ENCODE data around the gene OTOP3.
A peak's percentile ranks its signal among the peaks of the same experiment; 100 is the strongest.

Gene OTOP3

DNA sequence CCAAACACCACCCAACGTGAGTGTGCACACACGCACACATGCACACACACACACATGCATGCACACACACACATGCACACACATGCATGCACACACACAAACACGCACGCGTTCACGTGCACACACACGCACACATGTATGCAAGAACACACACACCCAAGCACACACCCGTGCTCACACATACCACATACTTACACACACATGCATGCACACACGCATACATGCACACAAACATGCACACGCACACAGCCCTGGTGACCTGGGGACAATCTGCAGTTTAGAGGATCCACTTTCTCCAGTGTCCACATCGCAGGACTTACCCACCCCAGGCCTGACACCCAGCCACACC lies 18.9 kb upstream of the OTOP3 start:
- DNase-seq (ENCODE audit: extremely low read depth in 1 of 2, low read depth in 1 of 2) = no peak

DNA sequence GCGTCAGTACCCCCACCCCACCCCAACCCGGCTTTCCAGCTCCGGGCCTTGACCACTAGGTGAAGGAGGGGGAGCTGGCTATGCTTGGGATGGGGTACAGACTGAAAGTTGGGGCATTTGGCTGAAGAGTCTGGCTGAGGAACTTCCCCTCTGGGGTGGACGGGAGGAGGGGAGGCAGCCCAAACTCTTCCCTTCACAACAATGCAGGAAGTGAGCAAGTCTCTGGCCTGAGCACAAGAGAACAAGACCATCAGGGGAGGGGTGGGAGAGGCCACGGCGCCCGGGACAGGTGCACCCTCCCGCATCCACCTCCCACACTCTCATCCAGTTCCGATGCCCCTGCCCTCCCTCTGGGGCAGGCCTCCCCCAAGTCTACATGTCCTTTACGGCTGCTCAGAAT lies 18.3 kb upstream of the OTOP3 start:
- no peak for DNase-seq (ENCODE audit: extremely low read depth in 1 of 2, low read depth in 1 of 2)

DNA sequence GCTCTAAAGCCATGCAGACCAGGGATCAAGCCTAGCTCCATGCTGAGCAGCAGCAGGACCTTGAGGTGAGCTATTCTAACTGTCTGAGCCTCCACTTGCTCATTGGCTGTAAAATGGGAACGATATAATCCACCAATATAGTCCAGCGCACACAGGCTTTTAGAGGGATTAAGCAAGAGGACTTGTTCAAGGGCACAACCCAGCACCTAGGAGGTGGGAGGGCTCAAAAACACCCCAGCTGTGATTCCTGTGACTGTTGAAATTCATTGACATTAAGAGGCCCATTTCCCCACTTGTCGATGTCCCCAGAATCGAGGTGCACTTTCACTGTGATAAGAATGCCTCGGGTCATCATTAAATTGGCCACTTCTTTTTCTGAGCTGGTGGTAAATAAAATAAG lies 16.8 kb upstream of the OTOP3 start:
- DNase-seq (ENCODE audit: extremely low read depth in 1 of 2, low read depth in 1 of 2) = no peak

DNA sequence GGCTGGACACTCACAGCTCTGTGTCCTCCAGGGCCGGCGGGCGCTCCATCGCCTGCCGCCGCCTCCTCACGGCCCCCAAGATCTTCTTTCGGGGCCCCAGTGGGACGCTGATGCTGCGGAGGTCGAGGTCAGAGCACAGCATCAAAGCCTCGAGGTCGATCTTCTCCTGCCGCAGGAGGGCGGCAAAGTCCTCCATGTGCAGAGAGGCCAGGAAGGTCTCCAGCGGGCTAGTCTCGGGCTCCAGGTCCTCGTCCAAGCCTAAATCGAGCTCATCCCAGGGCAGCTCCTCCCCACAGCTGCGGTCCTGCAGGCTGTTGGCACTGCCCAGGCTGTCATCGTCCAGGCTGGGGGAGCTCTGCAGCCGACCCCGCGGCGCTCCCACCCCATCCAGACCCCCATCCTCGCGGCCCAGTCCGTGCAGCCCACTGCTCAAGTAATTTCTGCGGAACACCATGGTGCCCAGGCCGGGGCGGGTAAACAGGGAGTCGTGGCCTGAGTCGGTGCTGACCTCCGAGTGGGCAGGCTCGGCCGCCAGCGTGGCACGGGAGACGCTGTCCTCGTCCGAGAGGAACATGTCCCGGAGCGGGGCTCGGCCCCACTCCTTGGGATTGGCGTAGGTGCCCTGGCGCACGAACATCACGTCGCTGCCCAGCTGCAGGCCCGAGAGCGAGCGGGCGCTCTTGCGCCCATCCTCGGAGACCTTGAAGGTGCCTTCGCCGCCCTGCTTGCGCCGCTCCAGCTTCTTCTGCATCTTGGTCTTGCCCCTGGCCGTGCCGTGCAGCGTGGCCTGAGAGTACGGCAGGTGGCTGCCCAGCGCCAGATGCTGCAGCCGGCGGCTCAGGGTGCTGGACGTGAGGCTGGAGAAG lies 16.0 kb upstream of the OTOP3 start:
- DNase-seq (ENCODE audit: extremely low read depth in 1 of 2, low read depth in 1 of 2) = no peak

DNA sequence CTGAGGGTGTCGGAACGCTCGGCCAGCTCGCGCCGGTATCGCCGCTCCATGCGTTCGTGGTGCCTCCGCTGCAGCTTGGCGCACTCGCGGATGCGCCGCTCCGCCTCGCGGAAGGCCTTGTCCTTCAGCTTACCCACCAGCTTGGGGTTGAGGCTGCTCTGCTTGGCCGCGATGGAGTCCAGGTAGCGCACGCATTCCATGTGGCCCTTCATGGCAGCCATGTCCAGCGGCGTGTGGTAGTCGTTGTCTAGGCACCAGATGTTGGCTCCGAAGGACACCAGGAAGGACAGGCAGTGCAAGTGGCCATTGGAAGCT lies 15.4 kb upstream of the OTOP3 start:
- DNase-seq (ENCODE audit: extremely low read depth in 1 of 2, low read depth in 1 of 2) = no peak

DNA sequence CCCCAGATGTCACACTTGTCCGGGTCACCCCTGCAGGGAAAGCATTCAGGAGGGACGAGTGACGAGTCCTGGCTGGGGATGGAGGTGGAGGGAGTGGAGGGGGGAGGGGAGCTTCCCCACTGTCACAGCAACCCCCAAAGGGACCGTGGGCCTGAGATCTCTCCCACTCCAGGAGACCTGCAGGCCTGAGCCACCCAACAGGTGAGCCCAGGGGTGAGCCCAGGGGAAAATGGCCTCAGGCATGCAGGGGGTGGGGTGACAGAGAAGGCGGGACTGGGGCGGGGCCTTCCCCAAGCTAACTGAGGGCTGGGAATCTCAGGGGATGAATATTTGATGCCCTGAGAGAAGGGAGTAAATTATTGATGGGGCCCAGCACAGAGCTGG lies 15.1 kb upstream of the OTOP3 start:
- DNase-seq (ENCODE audit: extremely low read depth in 1 of 2, low read depth in 1 of 2) = no peak

DNA sequence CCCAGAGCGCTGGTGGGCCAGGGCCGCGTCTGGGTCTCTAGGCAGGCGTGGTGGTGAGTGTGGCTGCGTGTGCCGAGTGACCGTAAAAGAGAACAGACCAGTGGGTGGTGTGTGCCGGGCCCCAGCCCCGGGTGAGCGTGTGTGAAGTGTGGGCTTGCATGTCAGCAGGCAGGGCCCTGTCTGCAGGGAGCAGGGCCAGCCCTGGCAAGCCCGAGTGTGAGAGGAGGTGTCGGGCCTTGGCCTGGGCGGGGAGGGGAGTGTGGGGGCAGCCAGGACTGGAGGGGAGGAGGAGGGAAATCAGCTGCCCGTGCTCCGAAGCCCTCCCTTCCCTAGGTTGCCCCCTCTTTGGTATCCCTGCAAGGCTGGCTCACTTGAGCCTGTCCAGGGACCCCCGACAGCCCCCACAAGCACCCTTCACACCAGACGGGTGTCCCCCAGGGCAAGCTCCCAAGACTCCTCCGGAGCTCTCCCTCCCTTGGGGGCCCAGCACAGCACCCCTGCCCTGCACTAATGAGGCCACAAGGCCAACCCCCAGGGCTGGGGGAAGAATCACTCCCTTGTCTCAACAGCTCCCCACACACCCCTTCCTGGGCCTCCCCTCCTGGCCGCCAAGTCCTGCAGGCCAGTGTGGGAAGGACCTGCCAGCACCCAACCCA lies 14.5 kb upstream of the OTOP3 start:
- DNase-seq (ENCODE audit: extremely low read depth in 1 of 2, low read depth in 1 of 2) = no peak

DNA sequence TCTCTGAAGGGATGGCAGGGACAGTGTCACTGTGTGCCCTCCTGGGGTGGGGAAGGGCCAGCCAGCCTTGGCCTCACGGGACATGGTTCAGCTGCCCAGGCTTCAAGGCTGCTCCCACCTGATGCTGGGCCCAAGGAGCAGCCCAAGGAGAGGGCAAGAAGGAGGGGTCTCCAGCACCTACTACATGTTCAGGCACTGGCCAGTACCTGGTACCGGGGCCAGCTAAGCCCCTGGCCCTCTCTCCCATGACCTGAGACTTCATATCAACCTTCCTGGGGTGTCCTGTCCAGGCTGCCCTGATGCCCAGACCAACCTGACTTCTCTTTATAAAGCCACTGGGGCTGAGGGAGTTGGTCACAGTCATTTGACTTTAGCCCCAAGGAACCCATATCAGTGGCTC lies 13.9 kb upstream of the OTOP3 start:
- DNase-seq (ENCODE audit: extremely low read depth in 1 of 2, low read depth in 1 of 2) = no peak

DNA sequence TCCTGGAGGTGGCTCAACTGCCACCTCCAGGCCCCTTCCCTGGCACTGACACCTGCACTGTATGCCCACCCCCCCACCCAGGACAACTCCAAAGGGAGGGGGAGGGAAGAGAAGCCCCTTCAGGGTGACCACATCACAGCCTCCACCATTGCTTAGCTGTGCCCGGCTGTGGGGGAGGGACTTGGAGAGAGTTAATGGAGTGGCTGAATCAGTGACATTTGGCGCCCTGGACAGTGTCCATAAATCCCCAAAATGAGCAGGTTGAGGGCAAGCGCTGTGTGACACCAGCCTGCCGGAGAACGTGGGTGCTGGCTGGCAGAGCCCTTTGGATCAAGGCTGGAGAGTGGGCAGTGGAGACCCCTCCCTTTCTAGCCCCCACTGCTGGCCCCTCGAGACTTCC lies 13.5 kb upstream of the OTOP3 start:
- DNase-seq (ENCODE audit: extremely low read depth in 1 of 2, low read depth in 1 of 2) = no peak

DNA sequence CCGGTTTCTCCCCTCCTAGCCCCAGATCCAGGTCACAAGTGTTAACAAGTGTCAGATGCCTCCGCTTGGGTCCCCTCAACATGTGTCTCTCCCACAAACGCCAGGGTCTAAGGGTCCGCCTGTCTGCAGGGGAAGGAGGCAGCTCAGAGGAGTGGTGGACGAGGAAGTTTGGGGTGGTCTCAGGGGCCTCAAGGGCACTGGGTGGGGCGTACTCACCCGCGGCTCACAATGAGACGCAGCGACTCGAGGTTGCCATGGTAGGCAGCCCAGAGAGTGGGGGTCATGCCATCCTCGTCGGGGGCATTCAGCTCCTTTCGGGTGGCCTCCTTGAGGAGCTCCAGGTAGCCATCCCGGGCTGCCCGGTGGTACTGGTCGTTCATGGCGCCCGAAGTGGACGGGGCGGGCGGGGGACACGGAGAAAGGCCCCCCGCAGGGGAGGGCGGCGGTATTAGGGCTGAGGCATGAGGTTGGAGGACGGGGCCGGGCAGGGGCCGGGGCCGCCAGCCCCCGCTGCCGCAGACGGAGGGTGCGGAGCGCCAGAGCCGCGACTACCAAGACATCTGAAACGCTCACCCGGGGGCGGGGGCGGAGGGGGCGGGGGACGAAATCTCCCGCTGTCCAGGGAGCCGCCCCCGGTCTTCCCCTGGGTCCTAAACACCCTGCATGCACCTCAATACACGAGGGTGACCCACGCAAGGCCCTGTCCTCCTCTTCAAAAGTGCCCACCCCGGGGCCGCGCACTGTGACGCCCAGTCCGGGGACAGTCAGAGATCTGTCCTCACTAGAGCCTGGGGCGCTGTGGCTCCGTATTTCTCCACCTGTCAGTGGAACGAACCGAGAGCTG lies 12.8 kb upstream of the OTOP3 start, which contains the start of gene USH1G:
TSS of gene USH1G (minus strand) at position 562 of the 844 bp plus-strand sequence. CDS start at position 380, 182 bp downstream.
- no peak for DNase-seq (ENCODE audit: extremely low read depth in 1 of 2, low read depth in 1 of 2)

DNA sequence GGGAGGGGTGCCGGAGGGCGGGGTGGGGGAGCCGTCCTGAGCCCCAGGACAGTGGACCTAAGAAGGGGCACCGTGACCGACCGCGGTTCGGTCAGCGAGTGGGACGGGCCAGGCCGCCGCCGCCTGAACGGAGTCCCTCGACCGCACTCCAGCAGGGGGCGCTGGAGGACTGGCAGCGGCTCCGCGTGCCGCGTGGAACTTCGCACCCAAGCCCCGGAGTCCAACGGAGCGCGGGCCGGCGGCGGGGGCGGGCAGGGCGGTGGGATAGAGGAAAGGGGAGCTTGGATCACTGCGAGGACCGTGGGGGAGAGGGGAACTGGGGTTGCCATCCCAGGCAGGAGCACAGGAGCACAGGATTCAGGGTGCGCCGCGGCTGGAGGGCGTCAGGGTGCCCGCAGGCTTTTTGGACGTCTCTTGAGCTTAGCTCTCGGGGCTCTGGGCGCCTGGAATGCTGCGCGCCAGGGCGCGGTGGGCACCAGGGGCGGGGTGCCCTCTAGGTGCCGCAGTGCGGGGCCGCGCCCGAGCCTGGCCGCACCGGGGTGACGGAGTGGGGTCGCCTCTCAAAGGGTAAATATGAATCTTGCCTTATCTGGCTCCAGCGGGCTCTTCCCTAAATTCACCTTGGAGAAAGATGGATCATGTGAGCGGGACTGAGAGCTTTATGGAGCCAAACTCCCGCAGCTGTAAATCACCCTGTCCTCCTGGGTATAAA lies 12.0 kb upstream of the OTOP3 start:
- peak; percentile 35 to 38 for DNase-seq (ENCODE audit: extremely low read depth in 1 of 2, low read depth in 1 of 2)

DNA sequence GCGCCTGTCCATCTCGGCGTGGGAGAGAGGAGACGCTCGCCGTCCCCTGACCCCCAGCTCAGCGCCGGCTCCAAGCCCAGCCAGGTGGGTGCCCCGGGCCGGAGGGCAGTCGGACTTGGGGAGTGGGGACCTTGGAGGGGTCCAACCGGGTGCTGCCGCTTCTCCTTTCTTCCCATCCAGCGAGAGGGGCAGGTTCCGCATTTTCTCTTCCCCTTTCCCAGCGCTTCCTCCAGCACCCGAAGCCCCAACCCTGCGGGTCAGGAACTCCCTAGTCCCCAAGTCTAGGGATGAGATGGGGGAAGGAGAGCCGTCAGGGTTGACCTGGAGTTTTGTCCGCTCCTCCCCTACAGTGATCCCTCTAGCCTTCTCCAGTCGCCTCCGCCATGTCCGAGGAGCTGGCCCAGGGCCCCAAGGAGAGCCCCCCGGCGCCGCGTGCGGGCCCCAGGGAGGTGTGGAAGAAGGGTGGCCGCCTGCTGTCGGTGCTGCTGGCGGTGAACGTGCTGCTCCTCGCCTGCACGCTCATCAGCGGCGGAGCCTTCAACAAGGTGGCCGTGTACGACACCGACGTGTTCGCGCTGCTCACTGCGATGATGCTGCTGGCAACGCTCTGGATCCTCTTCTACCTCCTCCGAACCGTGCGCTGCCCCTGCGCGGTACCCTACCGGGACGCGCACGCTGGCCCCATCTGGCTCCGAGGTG lies 11.3 kb upstream of the OTOP3 start, which contains the start of gene OTOP2:
TSS of gene OTOP2 (plus strand) at position 24 of the 699 bp plus-strand sequence. CDS start at position 384, 360 bp downstream.
- no peak for DNase-seq (ENCODE audit: extremely low read depth in 1 of 2, low read depth in 1 of 2)

DNA sequence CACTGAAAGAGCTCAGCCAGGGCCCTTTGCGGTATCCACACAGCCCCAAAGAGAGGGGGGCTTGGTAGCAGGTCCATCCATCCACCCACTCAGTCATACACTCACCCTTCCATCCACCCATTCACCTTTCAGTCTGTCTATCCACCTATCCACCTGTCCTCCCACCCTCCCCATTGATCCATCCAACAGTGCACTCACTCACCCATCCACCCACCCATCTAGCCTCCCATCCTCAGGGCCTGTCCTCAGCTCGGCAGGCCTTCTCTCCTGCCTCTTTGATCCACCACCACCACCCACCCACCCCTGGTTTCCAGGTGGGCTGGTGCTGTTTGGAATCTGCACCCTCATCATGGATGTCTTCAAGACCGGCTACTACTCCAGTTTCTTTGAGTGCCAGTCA lies 10.5 kb upstream of the OTOP3 start:
- DNase-seq (ENCODE audit: extremely low read depth in 1 of 2, low read depth in 1 of 2) = no peak

DNA sequence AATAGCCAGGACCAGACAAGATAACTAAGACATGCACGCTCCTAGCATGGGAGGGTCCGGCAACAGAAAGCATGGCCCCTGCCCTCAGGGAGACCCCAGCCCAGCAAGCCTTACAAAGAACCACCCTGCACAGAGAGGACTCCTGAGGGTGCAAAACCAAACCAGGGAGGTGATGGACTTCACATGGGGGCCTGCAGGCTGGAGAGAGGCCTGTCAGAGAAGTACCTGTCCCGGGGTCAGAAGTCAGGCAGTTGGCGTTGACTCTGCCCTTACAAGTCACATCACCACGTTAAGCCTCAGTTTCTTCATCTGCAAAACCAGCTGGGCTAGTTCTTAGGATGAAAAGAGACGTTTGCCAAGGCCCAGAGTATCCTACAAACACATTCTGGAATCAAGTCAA lies 6.9 kb upstream of the OTOP3 start:
- DNase-seq (ENCODE audit: extremely low read depth in 1 of 2, low read depth in 1 of 2) = no peak

DNA sequence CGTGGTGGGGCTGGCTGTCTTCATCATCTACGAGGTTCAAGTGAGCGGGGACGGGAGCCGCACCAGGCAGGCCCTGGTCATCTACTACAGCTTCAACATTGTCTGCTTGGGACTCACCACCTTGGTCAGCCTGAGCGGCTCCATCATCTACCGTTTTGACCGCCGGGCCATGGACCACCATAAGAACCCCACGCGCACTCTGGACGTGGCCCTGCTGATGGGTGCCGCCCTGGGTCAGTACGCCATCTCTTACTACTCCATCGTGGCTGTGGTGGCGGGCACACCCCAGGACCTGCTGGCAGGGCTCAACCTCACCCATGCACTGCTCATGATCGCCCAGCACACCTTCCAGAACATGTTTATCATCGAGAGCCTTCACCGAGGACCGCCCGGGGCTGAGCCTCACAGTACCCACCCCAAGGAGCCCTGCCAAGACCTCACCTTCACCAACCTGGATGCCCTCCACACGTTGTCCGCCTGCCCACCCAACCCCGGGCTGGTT lies 5.1 kb upstream of the OTOP3 start:
- no peak for DNase-seq (ENCODE audit: extremely low read depth in 1 of 2, low read depth in 1 of 2)

DNA sequence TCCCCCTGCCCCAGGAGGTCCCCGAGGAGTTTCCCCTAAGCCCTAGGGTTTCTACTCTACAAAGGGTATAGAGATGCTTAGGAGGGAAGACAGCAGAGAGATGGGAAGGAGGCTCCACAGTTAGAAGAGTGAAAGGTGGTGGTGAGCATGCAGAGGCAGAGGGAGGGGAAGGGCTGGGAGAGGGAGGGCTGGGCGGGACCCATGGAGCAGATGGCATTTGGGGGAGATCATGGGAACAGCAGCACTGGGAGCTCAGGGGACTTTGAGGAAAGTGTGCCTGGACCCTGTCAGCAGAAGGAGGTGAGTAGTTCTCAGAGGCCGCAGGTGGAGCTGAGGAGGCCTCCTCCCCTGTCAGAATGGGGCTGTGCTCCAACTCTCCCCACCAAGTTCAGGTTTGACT lies 650 bp upstream of the OTOP3 start:
- DNase-seq (ENCODE audit: extremely low read depth in 1 of 2, low read depth in 1 of 2) = no peak

DNA sequence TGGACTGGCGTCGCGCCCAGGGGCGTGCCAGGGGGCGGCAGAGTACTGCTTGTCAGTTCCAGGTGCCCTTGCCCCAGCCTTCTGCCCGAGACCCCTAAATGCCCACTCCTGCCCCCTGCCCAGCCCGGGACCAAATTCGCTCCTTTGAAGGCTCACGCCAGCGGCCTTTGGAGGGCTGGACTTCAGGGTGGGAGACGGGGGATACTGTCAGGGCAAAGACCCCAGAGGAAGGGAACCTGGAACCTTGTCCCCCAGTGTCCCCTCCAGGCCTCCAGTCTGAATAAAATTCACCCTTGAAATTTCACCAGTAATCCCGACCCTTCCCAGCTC lies 737 bp downstream of the OTOP3 start:
- DNase-seq (ENCODE audit: extremely low read depth in 1 of 2, low read depth in 1 of 2) = no peak

DNA sequence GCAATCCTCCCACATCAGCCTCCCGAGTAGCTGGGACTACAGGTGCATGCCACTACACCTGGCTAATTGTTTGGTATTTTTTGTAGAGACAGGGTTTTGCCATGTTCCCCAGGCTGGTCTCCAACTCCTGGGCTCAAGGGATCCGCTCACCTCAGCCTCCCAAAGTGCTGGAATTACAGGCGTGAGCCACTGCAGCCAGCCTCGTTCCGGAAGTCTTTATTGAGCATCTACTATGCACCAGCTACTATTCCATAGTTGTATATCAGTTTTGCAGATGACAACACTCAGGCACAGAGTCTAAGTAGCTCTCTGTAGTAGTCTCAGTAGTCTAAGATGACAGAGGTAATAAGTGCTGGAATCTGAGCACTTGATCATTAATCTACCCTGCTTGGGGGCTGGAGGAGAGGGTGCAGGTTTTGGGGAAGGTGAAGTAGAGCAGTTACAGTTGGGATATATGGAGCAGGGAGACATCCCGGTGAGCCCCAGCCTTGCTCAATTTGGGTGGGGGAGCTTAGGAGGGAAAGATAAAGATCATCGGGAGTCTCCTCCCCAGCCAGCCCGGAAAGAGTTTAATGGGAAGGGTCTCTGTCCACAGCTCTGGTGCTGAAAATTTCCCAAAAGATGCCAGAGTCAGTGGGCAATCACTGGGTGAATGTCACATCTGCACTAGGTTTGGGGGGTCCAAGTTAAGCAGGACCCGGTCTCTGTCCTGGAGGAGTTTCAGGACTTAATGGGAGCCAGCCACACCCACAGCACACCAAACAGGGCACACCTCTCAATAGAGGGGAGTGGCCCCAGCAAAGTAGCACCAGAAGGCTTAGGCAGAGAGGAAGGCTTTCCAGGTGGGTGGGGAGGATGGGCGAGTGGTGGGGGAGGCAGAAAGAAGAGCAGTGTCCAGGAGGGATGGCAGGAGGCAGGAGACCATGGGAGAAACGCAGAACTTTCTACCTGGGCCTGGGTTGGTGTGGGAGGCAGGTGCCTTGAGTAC lies 1.7 kb downstream of the OTOP3 start:
- no peak for DNase-seq (ENCODE audit: extremely low read depth in 1 of 2, low read depth in 1 of 2)

Data from stimulated activated CD8-positive, alpha-beta memory T cell treated with anti-CD3 and anti-CD28 coated beads, Interleukin-7, amount 100 ng/mL, for 48 hours (primary cell).